ENCODE measurements around the gene SLC9A9.

SLC9A9 gene

GRCh38 chr3:143235614-143236204 lies 612.6 kb downstream of the SLC9A9 start:
- no peak for DNase-seq

GRCh38 chr3:143234526-143234925 lies 613.7 kb downstream of the SLC9A9 start:
- DNase-seq, result no peak

DNA sequence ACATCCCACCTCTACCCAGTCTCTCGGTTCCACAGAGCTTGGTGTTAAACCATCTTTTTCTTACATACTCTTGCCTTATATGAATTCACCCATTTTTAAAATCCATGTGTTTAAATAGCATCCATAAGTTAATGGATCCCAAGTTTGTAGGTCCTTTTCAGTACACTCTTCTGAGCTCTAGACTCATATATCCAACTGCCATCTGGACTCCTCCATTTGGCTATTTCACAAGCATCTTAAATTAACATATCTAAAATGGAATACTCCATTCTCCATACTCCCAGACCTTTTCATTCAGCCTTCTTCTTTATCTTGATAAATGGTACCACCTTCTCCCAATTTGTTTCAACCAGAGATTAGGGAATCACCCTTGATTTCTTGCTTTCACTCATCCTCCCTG lies 615.3 kb downstream of the SLC9A9 start:
- DNase-seq, result no peak

GRCh38 chr3:143228405-143228804 lies 619.9 kb downstream of the SLC9A9 start:
- DNase-seq, result no peak

DNA sequence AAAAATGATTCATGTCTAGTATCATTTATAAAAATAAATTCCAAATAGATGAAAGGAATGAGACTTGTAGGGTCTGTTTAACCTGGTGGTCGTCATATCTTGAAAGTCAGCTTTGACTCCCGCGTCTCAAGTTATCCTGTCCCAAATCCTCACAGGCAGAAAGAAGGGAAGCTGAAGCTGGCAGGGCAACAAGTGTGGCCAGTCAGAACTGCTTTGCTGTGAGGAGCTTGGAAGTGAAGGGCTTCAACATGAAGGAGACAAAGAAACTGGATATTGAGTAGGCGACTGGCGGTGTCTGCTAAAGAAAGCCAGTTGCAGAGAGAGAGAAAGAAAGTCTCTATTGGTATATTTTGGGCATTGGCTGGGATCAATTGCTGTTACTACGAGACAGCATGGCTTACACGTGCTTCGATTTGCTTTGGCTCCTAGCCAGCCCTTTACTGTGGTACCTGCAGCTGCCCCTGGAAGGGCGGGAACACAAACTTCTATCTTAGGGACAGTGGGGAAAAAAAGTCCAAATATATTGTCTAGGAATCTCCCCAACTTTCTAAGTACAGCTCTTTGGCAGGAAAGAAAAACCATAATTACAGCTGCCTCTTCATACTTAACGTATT lies 621.5 kb downstream of the SLC9A9 start:
- peak in 2 of 14 donors; percentile 3 to 4 for DNase-seq

DNA sequence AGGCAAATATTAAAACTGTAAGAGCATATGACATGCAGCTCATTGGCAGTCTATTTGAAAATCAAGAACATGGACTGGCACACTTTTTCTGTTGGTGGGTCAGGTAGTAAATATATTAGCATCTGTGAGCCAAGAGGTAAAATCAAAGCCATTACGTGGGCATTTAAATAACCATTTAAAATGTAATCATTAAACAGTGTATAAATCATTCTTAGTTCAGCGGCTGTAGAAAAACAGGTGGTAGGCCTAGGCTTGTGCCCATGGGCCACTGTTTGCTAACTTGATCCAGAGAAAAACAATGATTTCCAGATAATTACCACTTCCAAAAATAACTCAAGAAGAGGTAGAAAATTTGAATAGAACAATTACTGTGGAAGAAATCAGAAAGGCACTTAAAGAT lies 623.6 kb downstream of the SLC9A9 start:
- no peak for DNase-seq

DNA sequence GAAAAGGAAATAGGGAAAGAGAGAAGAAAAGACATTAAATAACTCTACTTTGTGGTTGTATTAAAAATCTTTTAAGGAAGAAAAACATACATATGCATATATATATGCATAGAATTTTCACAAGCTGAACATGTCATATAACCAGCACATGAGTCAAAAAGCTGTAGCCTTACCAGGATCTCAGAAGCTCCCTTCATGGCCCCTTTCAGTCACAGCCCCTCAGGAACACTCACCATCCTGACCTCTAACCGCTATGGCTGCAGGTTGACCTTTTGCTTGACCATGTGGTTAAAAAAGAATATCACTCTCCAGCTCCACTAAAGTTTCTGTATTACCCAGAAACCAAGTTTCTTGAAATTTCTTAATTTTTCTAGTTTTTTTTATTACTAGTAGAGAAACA lies 625.3 kb downstream of the SLC9A9 start:
- DNase-seq, result no peak

GRCh38 chr3:143222505-143222904 lies 625.8 kb downstream of the SLC9A9 start:
- no peak for DNase-seq

DNA sequence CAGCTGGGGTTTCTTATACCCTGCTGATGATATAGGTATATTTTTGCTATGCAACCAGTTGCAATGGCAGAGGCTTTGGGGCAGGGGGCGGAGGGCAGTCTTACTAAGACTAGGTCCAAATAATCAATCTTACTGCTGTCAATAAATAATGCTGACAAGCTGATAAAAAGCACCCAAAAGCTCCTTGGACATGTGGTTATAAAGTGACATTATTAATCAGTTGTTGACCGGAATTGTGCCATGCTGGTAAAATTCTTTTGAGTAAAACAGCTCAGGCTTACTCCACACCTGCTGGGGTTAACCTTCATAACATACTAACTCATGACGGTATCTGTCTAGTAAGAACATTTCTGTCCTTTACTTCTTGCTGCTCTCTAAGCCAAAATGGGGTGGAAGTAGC lies 626.8 kb downstream of the SLC9A9 start:
- DNase-seq, result no peak

DNA sequence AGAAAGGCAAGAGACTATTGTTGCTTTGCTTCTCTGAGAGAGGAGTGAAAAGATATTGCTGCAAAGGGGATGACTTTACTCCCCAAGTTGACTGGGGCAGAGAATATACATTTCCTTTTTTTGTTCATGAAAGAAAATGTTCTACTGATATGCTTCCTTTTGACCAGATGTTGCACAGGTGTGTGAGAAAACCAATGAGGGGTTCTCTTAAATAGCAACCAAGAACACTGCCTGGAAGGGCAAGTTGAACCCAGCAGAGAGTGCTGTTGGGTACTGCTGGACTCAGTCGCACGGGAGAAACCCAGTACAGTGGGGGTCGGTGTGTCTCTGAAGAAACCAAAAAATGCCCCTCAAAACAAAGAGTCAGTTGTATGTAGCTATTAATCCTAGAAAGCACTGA lies 627.5 kb downstream of the SLC9A9 start:
- no peak for DNase-seq

DNA sequence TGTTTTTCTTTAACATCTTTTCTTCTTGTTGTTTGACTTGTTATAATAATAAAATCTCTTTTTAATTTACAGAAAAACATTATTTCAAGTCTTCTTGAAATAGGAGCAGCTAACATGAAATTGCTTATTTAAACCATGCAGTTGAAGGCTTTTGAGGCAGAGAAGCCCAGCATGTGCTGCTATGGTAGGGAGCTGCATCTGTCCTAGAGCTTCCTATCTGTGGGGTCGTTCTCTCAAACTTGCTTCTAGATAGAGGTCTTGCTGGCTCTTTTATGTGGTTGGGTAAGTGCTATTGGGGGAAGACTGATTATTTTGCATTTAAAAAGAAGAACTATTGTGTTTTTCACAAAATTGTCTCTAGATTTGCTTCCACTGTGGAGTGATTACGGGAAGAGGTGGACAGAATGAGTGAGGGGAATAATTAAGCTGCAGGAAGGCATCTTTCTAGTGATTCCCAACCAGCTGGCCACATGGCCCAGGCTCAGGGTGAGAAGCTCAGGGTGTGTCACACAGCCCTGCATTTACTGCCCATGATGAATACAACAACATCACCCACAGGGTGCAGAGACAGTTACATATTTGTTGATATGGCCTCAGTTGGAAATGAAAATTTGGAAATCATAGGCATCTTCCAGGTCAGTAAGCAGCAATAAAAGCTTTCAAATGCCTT lies 630.0 kb downstream of the SLC9A9 start:
- DNase-seq, result no peak

DNA sequence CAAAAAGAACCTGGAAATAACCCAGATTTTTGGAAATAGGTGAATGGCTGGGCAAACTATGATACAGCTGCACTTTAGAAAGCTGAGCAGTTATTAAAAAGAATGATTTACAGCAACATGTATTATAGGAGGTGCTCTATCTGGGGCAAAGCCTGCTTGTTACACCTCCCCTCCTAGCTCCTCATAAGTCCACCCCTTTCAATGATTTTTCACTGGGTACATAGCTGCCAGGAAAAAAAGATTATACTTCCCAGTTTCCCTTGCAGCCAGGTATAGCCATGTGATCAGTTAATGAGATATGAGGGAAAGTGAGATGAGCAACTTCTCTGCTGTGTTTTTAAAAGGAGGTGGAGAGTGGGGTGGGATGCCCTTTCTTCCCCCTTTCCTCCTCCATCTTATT lies 631.0 kb downstream of the SLC9A9 start:
- no peak for DNase-seq

GRCh38 chr3:143216709-143217182 lies 631.5 kb downstream of the SLC9A9 start:
- DNase-seq, result no peak

All from C1 segment of cervical spinal cord (tissue), 14 donors.